ENCODE data around the gene GABARAPL1. TPM values are rescaled to one million over a fixed set of nuclear protein-coding genes. Genes with fewer than 3 reads are reported as not detected.
A peak's percentile ranks its signal among the peaks of the same experiment; 100 is the strongest.
"Not testable (repeated sequence)": the region's sequence is repeated elsewhere in the genome, so short reads cannot be mapped to it uniquely, and the experiment has no call there.

GABARAPL1 gene
- total and polyA plus RNA-seq, 11 donors = 126 to 790 (median 280) TPM

DNA sequence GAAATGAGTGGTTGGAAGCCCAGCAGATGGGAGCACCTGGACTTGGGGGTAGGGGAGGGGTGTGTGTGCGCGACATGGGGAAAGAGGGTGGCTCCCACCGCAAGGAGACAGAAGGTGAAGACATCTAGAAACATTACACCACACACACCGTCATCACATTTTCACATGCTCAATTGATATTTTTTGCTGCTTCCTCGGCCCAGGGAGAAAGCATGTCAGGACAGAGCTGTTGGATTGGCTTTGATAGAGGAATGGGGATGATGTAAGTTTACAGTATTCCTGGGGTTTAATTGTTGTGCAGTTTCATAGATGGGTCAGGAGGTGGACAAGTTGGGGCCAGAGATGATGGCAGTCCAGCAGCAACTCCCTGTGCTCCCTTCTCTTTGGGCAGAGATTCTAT is 9.2 kb downstream of the GABARAPL1 start:
- ATAC-seq (no peak), DNase-seq (no peak)
- H3K4me3 ChIP-seq = no peak overlapping the region
- peaks cover 0 to 53% (median 33%) of the 10 kb centered on the region in 12 donors for H3K4me1 ChIP-seq
- intact Hi-C loops (cut with DNase I) = loop anchor here in 1 of 10 donors (10.0 kb wide), 1 partner anchor 953 kb away; the partner anchor contains the start of gene SMIM10L1
- no peaks in the 10 kb centered on the region for H3K9me3 ChIP-seq
- H3K27ac ChIP-seq = peak overlapping the region in 3 of 12 donors; percentile 67 to 83 (median 72)
- H3K36me3 ChIP-seq = peaks cover 0 to 76% (median 72%) of the 10 kb centered on the region in 9 donors
- TF ChIP-seq POLR2A (IDR thresholded peaks at IDR 0.05) = no peak
- TF ChIP-seq, protein P1, sequence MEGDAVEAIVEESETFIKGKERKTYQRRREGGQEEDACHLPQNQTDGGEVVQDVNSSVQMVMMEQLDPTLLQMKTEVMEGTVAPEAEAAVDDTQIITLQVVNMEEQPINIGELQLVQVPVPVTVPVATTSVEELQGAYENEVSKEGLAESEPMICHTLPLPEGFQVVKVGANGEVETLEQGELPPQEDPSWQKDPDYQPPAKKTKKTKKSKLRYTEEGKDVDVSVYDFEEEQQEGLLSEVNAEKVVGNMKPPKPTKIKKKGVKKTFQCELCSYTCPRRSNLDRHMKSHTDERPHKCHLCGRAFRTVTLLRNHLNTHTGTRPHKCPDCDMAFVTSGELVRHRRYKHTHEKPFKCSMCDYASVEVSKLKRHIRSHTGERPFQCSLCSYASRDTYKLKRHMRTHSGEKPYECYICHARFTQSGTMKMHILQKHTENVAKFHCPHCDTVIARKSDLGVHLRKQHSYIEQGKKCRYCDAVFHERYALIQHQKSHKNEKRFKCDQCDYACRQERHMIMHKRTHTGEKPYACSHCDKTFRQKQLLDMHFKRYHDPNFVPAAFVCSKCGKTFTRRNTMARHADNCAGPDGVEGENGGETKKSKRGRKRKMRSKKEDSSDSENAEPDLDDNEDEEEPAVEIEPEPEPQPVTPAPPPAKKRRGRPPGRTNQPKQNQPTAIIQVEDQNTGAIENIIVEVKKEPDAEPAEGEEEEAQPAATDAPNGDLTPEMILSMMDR (IDR thresholded peaks at IDR 0.05) = no peak
- no peaks in the 10 kb centered on the region for H3K27me3 ChIP-seq
- WGBS, 4 donors = 82 to 91% (median 86%) methylated on average over 5 of the region's 5 CpGs

DNA sequence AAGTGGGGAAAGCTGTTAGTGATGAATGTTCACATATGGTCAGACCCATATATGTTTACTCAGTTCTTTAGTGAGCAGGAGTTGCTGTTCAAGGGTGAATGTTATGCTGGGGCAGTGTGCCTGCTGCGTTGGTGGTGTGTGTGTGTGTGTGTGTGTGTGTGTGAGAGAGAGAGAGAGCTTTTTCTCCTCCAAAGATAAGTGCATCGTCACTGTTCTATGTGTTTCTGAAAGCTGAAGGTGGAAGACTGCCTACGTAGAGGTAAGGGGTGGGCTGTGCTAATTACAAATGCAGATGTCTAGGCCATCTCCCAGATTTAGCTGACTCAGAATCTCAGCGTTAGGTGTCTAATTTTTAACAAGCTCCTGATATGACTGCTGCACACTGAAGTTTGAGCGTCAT is 10.5 kb downstream of the GABARAPL1 start:
- H3K27me3 ChIP-seq = no peaks in the 10 kb centered on the region
- DNase-seq (no peak), ATAC-seq (no peak)
- intact Hi-C loops (cut with DNase I) = loop anchor here in 1 of 10 donors (10.0 kb wide), 1 partner anchor 952 kb away; the partner anchor contains the start of gene SMIM10L1
- WGBS, 4 donors = 78 to 86% (median 80%) methylated on average over 5 of the region's 5 CpGs
- H3K9me3 ChIP-seq = no peaks in the 10 kb centered on the region
- peaks cover 0 to 66% (median 61%) of the 10 kb centered on the region in 9 donors for H3K36me3 ChIP-seq
- no peak overlapping the region for H3K27ac ChIP-seq
- H3K4me1 ChIP-seq = peaks cover 0 to 44% (median 22%) of the 10 kb centered on the region in 12 donors
- TF ChIP-seq, protein P1 (IDR thresholded peaks at IDR 0.05) = no peak
- no peak for TF ChIP-seq POLR2A (IDR thresholded peaks at IDR 0.05)
- no peak overlapping the region for H3K4me3 ChIP-seq

DNA sequence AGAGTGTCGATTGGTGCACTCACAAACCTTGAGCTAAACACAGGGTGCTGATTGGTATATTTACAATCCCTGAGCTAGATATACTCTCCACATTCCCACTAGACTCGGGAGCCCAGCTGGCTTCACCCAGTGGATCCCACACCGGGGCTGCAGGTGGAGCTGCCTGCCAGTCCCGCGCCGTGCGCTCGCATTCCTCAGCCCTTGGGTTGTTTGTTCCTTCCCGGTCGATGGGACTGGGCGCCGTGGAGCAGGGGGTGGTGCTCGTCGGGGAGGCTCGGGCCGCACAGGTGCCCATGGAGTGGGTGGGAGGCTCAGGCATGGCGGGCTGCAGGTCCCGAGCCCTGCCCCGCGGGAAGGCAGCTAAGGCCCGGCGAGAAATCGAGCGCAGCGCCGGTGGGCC is 12.7 kb downstream of the GABARAPL1 start:
- H3K4me3 ChIP-seq, H3K27me3 ChIP-seq, DNase-seq, ATAC-seq, H3K9me3 ChIP-seq, H3K27ac ChIP-seq: not testable (repeated sequence)
- intact Hi-C loops (cut with DNase I) = loop anchor here in 1 of 10 donors (10.0 kb wide), 1 partner anchor 949 kb away; the partner anchor contains the start of gene SMIM10L1
- Histone ChIP-seq H3K4me1 (peaks cover 0 to 25% (median 9%) of the 10 kb centered on the region in 12 donors), H3K36me3 (peaks cover 0 to 46% (median 39%) of the 10 kb centered on the region in 9 donors)
- 89 to 95% (median 92%) methylated on average over 7 to 21 of the region's 26 CpGs for WGBS, 4 donors

DNA sequence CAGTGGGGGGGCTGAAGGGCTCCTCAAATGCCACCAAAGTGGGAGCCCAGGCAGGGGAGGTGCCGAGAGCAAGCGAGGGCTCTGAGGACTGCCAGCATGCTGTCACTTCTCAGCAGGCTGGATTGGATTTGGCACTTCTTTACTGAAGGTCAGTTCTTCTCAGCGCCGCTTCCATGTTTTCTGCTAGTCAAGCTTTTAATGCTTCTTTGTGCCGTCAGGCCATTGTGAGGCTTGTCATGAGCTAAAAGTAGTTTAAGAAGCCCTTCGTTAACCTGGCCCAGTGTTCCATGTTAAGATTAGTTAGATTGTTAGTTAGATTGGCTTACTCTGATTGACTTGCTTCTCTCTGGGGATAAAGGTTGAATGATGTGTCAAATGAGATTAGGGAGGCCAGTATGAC is 13.4 kb downstream of the GABARAPL1 start:
- intact Hi-C loops (cut with DNase I) = loop anchor here in 1 of 10 donors (10.0 kb wide), 1 partner anchor 949 kb away; the partner anchor contains the start of gene SMIM10L1

More for the DNA sequence above, 13.4 kb downstream of the GABARAPL1 start:
- DNase-seq (no peak), ATAC-seq (peak in 3 of 4 donors; percentile 38 to 60 (median 55))
- H3K27me3 ChIP-seq = no peaks in the 10 kb centered on the region
- no peak overlapping the region for H3K4me3 ChIP-seq
- H3K27ac ChIP-seq = peak overlapping the region in 2 of 12 donors; percentile 12 to 13
- H3K9me3 ChIP-seq = no peaks in the 10 kb centered on the region
- H3K4me1 ChIP-seq = peaks cover 0 to 18% (median 3%) of the 10 kb centered on the region in 12 donors
- TF ChIP-seq, protein P1 (IDR thresholded peaks at IDR 0.05) = no peak
- no peak for TF ChIP-seq POLR2A (IDR thresholded peaks at IDR 0.05)
- 65 to 82% (median 80%) methylated on average over 6 of the region's 6 CpGs for WGBS, 4 donors
- peaks cover 0 to 39% (median 33%) of the 10 kb centered on the region in 9 donors for H3K36me3 ChIP-seq

All from heart left ventricle (tissue), 16 donors.